Mucosa of rectum (tissue), 2 donors: ENCODE data around the gene TMEM161B.
"Not testable (repeated sequence)": the region's sequence is repeated elsewhere in the genome, so short reads cannot be mapped to it uniquely, and the experiment has no call there.

ENCODE experiments used
- H3K27ac ChIP-seq, 2 donors: one replicate each; pipeline ENCODE4 v1.7.0; 2013; ENCODE audit warnings: inconsistent platforms in 2 of 2, low read depth in 2 of 2, low read length in 2 of 2
- H3K27me3 ChIP-seq, 2 donors: one replicate each; pipeline ENCODE4 v1.7.0; 2013; ENCODE audit warnings: low read length in 2 of 2; ENCODE audit not compliant: control insufficient read depth in 2 of 2, insufficient read depth in 2 of 2
- H3K36me3 ChIP-seq, 2 donors: one replicate each; pipeline ENCODE4 v1.7.0; 2013; ENCODE audit warnings: low read length in 2 of 2; ENCODE audit not compliant: control insufficient read depth in 2 of 2, insufficient read depth in 2 of 2
- H3K4me1 ChIP-seq, 2 donors: one replicate each; pipeline ENCODE4 v1.7.0; 2013; ENCODE audit warnings: low read length in 2 of 2, mild to moderate bottlenecking in 1 of 2; ENCODE audit not compliant: control insufficient read depth in 2 of 2, insufficient read depth in 2 of 2
- H3K4me3 ChIP-seq, 2 donors: one replicate each; pipeline ENCODE4 v1.7.0; 2013; ENCODE audit warnings: low read length in 2 of 2
- H3K9ac ChIP-seq, 2 donors: one replicate each; pipeline ENCODE4 v1.7.0; 2013; ENCODE audit warnings: low read length in 2 of 2, low read depth in 1 of 2, mild to moderate bottlenecking in 1 of 2
- H3K9me3 ChIP-seq, 2 donors: one replicate each; pipeline ENCODE4 v1.7.0; 2013; ENCODE audit warnings: low read length in 2 of 2; ENCODE audit not compliant: control insufficient read depth in 2 of 2
- donor health status: healthy.
- donor health status: Normal muscosa, but diverticular disease.

The TMEM161B gene

GRCh38 chr5:88276378-88276777 is 7.7 kb upstream of the TMEM161B start:
- Histone ChIP-seq H3K9me3 (no peaks in the 10 kb centered on the region), H3K36me3 (peaks cover 0 to 3% of the 10 kb centered on the region in 2 donors), H3K4me3 (no peak overlapping the region), H3K27me3 (no peaks in the 10 kb centered on the region), H3K27ac (no peak overlapping the region), H3K9ac (no peak overlapping the region), H3K4me1 (no peaks in the 10 kb centered on the region)

- Histone ChIP-seq H3K27me3 (no peaks in the 10 kb centered on the region), H3K4me1 (peaks cover 1 to 2% of the 10 kb centered on the region in 2 donors), H3K9me3 (no peaks in the 10 kb centered on the region), H3K27ac (no peak overlapping the region), H3K36me3 (peaks cover 2 to 8% of the 10 kb centered on the region in 2 donors), H3K9ac (no peak overlapping the region), H3K4me3 (no peak overlapping the region)
Measured at GRCh38 chr5:88275581-88275980, 6.9 kb upstream of the TMEM161B start.

GRCh38 chr5:88269222-88269771 is 652 bp upstream of the TMEM161B start:
- Histone ChIP-seq H3K27ac (peak overlapping the region; percentile 83 to 84), H3K4me1 (peaks cover 12 to 19% of the 10 kb centered on the region in 2 donors), H3K27me3 (no peaks in the 10 kb centered on the region), H3K9ac (peak overlapping the region; percentile 80 to 93), H3K36me3 (peaks cover 2 to 8% of the 10 kb centered on the region in 2 donors), H3K9me3 (peaks cover 0 to 2% of the 10 kb centered on the region in 2 donors), H3K4me3 (peak overlapping the region; percentile 89 to 100)

- H3K4me1 ChIP-seq: peaks cover under 1 to 10% of the 10 kb centered on the region in 2 donors
- H3K36me3 ChIP-seq, H3K9ac ChIP-seq, H3K27ac ChIP-seq, H3K27me3 ChIP-seq, H3K4me3 ChIP-seq, H3K9me3 ChIP-seq: not testable (repeated sequence)
Measured at GRCh38 chr5:88264565-88264964, 4.1 kb downstream of the TMEM161B start.

- Histone ChIP-seq H3K27ac (no peak overlapping the region), H3K36me3 (no peaks in the 10 kb centered on the region), H3K9me3 (peaks cover 0 to 2% of the 10 kb centered on the region in 2 donors), H3K4me1 (peaks cover 0 to 7% of the 10 kb centered on the region in 2 donors), H3K27me3 (no peaks in the 10 kb centered on the region), H3K4me3 (no peak overlapping the region), H3K9ac (no peak overlapping the region)
Measured at GRCh38 chr5:88263349-88263748, 5.3 kb downstream of the TMEM161B start.

- H3K27me3 ChIP-seq: no peaks in the 10 kb centered on the region
- H3K36me3 ChIP-seq: no peaks in the 10 kb centered on the region
- H3K9me3 ChIP-seq: peaks cover 0 to 2% of the 10 kb centered on the region in 2 donors
- no peak overlapping the region for H3K9ac ChIP-seq
- no peak overlapping the region for H3K27ac ChIP-seq
- H3K4me1 ChIP-seq: no peaks in the 10 kb centered on the region
- no peak overlapping the region for H3K4me3 ChIP-seq
Measured at GRCh38 chr5:88262116-88262515, 6.5 kb downstream of the TMEM161B start.

GRCh38 chr5:88258636-88259035 is 10.0 kb downstream of the TMEM161B start:
- H3K27ac ChIP-seq: no peak overlapping the region
- no peak overlapping the region for H3K9ac ChIP-seq
- no peak overlapping the region for H3K4me3 ChIP-seq
- H3K4me1 ChIP-seq: no peaks in the 10 kb centered on the region
- H3K9me3 ChIP-seq: no peaks in the 10 kb centered on the region
- H3K36me3 ChIP-seq: no peaks in the 10 kb centered on the region
- H3K27me3 ChIP-seq: no peaks in the 10 kb centered on the region

GRCh38 chr5:88256872-88257271 is 11.8 kb downstream of the TMEM161B start:
- no peaks in the 10 kb centered on the region for H3K9me3 ChIP-seq
- no peaks in the 10 kb centered on the region for H3K27me3 ChIP-seq
- H3K36me3 ChIP-seq: no peaks in the 10 kb centered on the region
- H3K4me3 ChIP-seq: no peak overlapping the region
- H3K27ac ChIP-seq: no peak overlapping the region
- H3K4me1 ChIP-seq: no peaks in the 10 kb centered on the region
- no peak overlapping the region for H3K9ac ChIP-seq

GRCh38 chr5:88256037-88256436 is 12.6 kb downstream of the TMEM161B start:
- Histone ChIP-seq H3K9me3 (no peaks in the 10 kb centered on the region), H3K27me3 (no peaks in the 10 kb centered on the region), H3K4me3 (no peak overlapping the region), H3K4me1 (no peaks in the 10 kb centered on the region), H3K27ac (no peak overlapping the region), H3K9ac (no peak overlapping the region), H3K36me3 (no peaks in the 10 kb centered on the region)

- no peak overlapping the region for H3K9ac ChIP-seq
- H3K36me3 ChIP-seq: no peaks in the 10 kb centered on the region
- H3K27ac ChIP-seq: no peak overlapping the region
- no peaks in the 10 kb centered on the region for H3K9me3 ChIP-seq
- no peaks in the 10 kb centered on the region for H3K27me3 ChIP-seq
- H3K4me1 ChIP-seq: no peaks in the 10 kb centered on the region
- no peak overlapping the region for H3K4me3 ChIP-seq
Measured at GRCh38 chr5:88254320-88254719, 14.3 kb downstream of the TMEM161B start.
